Body of pancreas (tissue), 4 donors: ENCODE results near the gene RAPGEF1.

Experiments used
- CTCF ChIP-seq, 7 experiments: fragments of 450-650 bp in 4 of 7; fragments of 200-600 bp in 3 of 7; sonication (generic) in 3 of 7; IDR thresholded peaks; one replicate each; pipeline ENCODE4 v1.5.1; 2016 to 2019; ENCODE audit warnings: antibody characterized with exemption in 7 of 7
- POLR2A ChIP-seq, 3 donors: fragments of 450-650 bp; IDR thresholded peaks; one replicate each; pipeline ENCODE4 v1.6.1; 2016; ENCODE audit warnings: antibody characterized with exemption in 3 of 3, mild to moderate bottlenecking in 2 of 3

DNA sequence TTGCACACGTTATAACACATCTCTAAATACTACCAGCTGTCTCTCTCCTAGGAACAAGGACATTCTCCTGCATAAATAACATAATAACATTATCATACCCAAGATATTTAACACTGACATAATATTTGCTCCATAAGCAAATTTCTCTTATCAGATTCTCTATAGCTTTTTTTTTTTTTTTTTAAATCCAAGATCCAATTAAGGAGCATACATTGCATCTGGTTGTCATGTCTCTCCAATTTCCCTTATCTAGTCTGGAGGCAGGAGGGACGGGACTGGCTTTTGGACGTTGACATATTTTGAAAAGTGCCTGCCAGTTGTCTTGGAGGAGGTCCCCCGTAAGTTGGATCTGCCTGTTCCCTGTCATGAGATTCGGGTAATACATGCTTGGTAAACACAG, 76.6 kb downstream of the RAPGEF1 start:
- TF ChIP-seq CTCF (IDR thresholded peaks at IDR 0.05) (no peak), POLR2A (IDR thresholded peaks at IDR 0.05) (no peak)
